Stimulated activated CD8-positive, alpha-beta memory T cell treated with anti-CD3 and anti-CD28 coated beads, Interleukin-12 subunit alpha, Interleukin-12 subunit beta, amount 100 ng/mL, for 24 hours (primary cell): ENCODE measurements around the gene CCNQ.
"Not testable (repeated sequence)": the region's sequence is repeated elsewhere in the genome, so short reads cannot be mapped to it uniquely, and the experiment has no call there.

Source experiments
- DNase-seq: peaks from one replicate; pipeline ENCODE4 v3.0.0-alpha.2; 2020; ENCODE audit errors: extremely low read depth

CCNQ gene

GRCh38 chrX:153623310-153624029 lies 24.5 kb upstream of the CCNQ start:
- no peak for DNase-seq

- no peak for DNase-seq
Observed at GRCh38 chrX:153622661-153623309, 23.8 kb upstream of the CCNQ start.

- no peak for DNase-seq
Observed at GRCh38 chrX:153621949-153622598, 23.1 kb upstream of the CCNQ start.

- no peak for DNase-seq
Observed at GRCh38 chrX:153620576-153620975, 21.6 kb upstream of the CCNQ start.

DNA sequence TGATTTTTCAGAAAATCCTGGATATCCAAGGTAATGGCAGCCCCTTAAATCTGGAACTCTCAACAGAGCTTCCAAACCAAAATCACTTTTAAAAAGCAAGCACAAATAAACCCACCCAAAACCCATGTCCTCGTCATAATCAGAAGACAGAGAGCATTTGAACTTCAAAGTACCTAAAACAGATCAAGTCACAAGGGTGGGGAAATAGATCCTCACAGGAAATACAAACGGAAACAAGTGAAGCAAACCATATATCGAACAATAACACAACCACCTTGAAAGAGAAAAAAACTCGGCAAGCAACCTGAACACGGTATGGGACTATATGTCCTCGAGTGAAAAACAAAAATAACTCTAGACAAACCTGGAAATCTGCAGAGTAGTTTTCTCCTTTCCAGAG lies 15.9 kb upstream of the CCNQ start:
- DNase-seq = no peak

- no peak for DNase-seq
Observed at GRCh38 chrX:153612413-153612812, 13.5 kb upstream of the CCNQ start.

DNA sequence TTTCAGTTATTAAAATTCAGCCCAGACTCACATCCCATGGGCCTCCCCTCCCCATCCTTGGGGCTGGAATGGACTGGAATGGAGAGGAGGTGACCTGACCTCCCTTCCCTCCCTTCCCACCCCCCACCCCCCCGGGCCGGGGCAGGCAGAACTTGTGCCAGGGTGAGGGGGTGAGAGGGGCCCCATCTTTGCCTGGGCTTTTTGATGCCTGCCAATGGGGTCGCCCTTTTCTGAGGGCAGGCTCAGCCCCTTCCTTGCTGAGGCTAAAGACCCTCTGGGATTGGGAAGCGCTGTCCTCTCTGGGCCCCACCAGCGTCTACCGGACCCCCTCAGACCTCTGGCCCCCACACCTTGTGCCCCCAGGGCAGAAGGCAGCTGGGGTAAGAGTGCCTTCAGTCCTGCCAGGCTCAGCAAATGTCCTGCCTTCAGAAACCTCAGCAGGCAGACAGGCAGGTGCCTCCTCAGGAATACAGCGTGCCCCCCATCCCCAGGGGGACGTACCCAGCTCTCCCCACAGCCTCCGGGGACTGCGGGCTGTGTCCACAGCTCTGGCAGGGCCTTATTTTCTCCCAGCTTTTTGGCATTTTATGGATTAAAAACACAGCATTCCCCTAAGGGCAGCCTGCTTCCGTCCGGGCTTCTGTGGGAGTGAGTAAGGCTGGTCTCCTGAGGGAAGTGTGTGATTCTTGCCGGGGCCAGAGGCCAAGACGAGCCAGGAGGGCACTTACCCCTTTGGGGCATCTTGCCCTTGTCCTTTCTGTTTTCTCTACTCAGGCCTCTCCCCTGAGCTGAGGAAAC lies 12.6 kb upstream of the CCNQ start:
- no peak for DNase-seq

DNA sequence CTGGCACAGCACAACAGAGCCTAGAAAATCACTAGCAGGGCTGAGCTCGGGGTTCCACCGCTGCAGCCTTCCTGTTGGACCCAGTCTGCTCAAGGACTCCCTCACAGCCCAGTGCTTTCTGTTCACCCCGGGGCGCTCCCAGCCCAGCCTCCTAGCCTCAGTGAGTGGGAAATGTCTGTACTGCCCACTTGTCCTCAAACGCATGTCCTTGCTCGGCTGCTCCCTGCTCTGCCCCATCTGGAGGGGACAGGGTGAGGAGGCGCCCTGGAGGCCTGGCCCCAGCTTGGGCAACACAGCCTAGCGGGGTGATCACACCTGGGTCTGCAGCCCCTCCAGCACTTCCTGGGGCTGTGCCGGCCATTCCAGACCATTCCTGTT lies 11.9 kb upstream of the CCNQ start:
- no peak for DNase-seq

GRCh38 chrX:153609917-153610835 lies 11.2 kb upstream of the CCNQ start:
- DNase-seq = peak; percentile 27

GRCh38 chrX:153608806-153609205 lies 9.9 kb upstream of the CCNQ start:
- no peak for DNase-seq

DNA sequence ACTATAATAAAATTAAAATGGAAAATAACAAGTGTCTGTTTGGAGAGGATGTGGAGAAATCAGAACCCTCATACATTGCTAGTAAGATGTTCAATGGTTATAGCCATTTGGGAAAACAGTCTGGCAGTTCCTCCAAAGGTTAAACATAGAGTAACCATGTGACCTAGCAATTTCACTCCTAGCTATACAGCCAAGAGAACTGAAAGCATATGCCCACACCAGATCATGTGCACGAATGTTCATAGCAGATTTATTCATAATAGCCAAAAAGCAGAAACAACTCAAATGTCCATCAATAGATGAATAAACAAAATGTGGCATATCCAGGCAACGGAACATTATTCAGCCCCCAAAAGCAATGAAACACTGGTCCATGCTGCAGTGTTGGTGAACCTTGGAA lies 9.4 kb upstream of the CCNQ start:
- no peak for DNase-seq

GRCh38 chrX:153606503-153606902 lies 7.6 kb upstream of the CCNQ start:
- DNase-seq = no peak

- not testable (repeated sequence) for DNase-seq
Observed at GRCh38 chrX:153604666-153605380, 5.9 kb upstream of the CCNQ start.

DNA sequence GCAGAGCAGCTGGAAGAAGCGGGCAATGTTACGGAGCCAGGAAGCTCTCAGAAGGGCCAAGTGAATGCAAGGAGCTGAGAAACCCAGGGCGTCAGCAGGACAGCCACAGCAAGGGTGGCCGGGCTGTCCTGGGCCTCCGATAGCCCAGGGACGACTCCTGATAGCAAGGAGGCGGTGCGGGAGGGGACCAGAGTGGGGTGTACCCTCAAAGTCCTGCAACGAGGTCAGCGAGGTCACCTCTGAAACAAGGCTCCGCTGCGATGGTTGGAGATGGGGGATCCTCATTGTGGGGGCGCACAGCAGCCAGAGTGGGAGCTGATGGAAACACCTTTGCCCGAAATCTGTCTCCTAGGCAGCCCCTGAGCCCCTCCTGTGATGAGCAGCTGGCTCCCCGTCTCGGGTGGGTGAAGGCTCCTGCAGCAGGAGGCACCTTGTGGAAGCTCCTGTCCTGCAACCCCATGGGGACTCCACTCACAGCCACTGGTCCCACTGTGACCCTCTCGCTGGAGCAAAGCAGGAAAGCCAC lies 4.3 kb upstream of the CCNQ start:
- no peak for DNase-seq

DNA sequence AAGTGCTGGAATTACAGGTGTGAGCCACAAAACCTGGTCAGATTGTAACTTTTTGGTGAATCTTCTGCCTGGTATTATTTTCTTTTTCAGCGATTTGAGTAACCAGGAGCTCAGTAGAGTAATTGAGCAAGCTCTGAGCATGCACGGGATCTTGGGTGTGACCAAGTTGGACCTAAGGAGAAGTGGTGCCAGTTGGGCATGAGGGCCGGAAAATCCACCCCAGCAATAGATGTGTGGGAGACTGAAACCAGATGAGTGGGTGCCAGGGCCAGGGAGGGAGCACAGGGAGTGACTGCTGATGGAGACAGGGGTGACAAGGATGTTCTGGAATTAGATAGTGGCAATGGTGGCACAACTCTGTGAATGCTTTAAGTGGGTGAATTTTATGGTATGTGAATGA lies 3.7 kb upstream of the CCNQ start:
- no peak for DNase-seq

GRCh38 chrX:153601511-153602110 lies 2.7 kb upstream of the CCNQ start:
- no peak for DNase-seq

DNA sequence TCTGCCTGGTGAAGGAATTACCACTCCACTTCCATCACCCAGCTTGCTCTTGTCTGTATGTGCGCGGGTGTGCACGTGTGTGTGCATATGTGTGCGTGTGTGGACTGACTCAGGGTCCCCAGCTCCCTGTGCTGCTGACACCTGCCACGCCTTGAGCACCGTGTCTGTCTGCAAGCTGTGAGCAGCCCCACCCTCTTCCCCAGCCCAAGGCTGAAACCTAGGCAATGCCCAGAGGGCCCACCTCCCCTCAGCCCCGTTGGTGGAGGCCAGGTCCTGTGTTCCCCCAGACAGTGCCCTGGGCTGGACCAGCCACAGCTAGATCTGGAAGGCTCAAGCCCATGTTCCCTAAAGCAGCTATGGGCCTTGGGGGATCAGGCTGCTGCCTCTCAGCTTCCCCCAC lies 2.0 kb upstream of the CCNQ start:
- no peak for DNase-seq

DNA sequence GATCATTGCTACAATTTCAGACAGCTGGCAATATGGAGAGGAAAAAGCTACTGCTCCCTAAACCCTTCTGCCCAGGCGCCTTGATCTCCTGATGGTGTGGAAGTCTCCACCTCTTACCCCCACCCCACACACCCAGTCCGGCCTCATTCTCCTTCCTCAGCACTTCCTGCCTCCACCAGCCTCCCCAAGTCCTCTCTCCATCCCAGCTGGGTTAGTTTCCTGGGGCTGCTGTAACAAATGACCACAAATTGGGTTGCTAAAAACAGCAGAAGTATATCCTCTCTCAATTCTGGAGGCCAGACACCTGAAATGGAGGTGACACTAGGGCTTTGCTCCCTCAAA lies 1.1 kb upstream of the CCNQ start:
- no peak for DNase-seq

GRCh38 chrX:153599192-153600031 lies 473 bp upstream of the CCNQ start:
- peak; percentile 67 for DNase-seq
